GM12878 (cell line): ENCODE results near the gene SERPINF2. TPM values are rescaled to one million over a fixed set of nuclear protein-coding genes. Genes with fewer than 3 reads are reported as not detected.

Experiments used
- ATAC-seq: fragments of 200-7000 bp; cut with Tn5 transposase; 3 replicates; pipeline ENCODE4 v1.9.1; 2020; ENCODE audit warnings: mild to moderate bottlenecking, moderate library complexity
- BruUV-seq: library from RNA; stranded (reverse); fragments of 400-500 nt; replicated peaks from 2 replicates; lab custom pipeline; 2021; lab: Mats Ljungman, UMichigan
- CTCF ChIA-PET: fragments of 300-600 bp; sonication (Branson Sonifier 250); formaldehyde crosslinking; extraction: SDS; loops from one replicate; lab custom pipeline; 2021; ENCODE audit warnings: inconsistent platforms; lab: Yijun Ruan, JAX
- POLR2A ChIA-PET: fragments of 350-600 bp; formaldehyde crosslinking; extraction: SDS; loops from one replicate; lab custom pipeline; 2021; ENCODE audit warnings: inconsistent platforms; lab: Charles Lee
- RAD21 ChIA-PET: fragments of 300-600 bp; sonication (Branson Sonifier 250); formaldehyde crosslinking; loops from one replicate; lab custom pipeline; 2023; ENCODE audit warnings: antibody characterized with exemption; ENCODE audit not compliant: unreplicated experiment; lab: Charles Lee
- SMC1A ChIA-PET: fragments of 300-600 bp; sonication (Branson Sonifier 250); formaldehyde crosslinking; loops from one replicate; lab custom pipeline; 2023; ENCODE audit not compliant: unreplicated experiment, uncharacterized antibody; lab: Charles Lee
- DNase-seq: peaks from one replicate; pipeline ENCODE4 v3.0.0-alpha.2; 2011; ENCODE audit warnings: low read depth, low spot score
- FAIRE-seq: peaks from 3 replicates; lab custom pipeline; 2011; peaks lifted over from hg19 to GRCh38; lab: Jason Lieb, UNC
- H2AFZ ChIP-seq: 2 replicates; pipeline ENCODE4 v1.6.0; 2011; ENCODE audit warnings: low read depth, low read length, control low read depth; ENCODE audit not compliant: control insufficient read depth
- H3K27ac ChIP-seq: 2 replicates; pipeline ENCODE4 v1.5.1; 2011; ENCODE audit warnings: control low read depth; ENCODE audit not compliant: control insufficient read depth, insufficient read depth
- H3K27me3 ChIP-seq, 2 experiments: replicated peaks in 1 of 2; 2 replicates each; pipeline versions ENCODE4 v1.6.0 to v1.6.1; 2011; ENCODE audit warnings: low read length in 1 of 2; ENCODE audit not compliant: control insufficient read depth in 2 of 2, insufficient read depth in 2 of 2
- H3K36me3 ChIP-seq, 2 experiments: 2 replicates each; pipeline ENCODE4 v1.5.1; 2011; ENCODE audit warnings: low read length in 1 of 2; ENCODE audit not compliant: control insufficient read depth in 2 of 2, insufficient read depth in 2 of 2
- H3K4me1 ChIP-seq: 2 replicates; pipeline ENCODE4 v1.6.1; 2011; ENCODE audit warnings: mild to moderate bottlenecking, low read length, moderate library complexity, mixed read lengths; ENCODE audit not compliant: control insufficient read depth, insufficient read depth
- H3K4me2 ChIP-seq: 2 replicates; pipeline ENCODE4 v1.6.0; 2011; ENCODE audit warnings: control low read depth; ENCODE audit not compliant: control insufficient read depth, insufficient read depth
- H3K4me3 ChIP-seq: fragments of 200-600 bp; sonication (generic); 2 replicates; pipeline ENCODE4 v1.5.1; 2016
- H3K79me2 ChIP-seq: 2 replicates; pipeline ENCODE4 v1.6.0; 2011; ENCODE audit warnings: low read length; ENCODE audit not compliant: control insufficient read depth, insufficient read depth
- H3K9ac ChIP-seq: 2 replicates; pipeline ENCODE4 v1.8.0; 2011; ENCODE audit warnings: low read length, control low read depth, mixed read lengths; ENCODE audit not compliant: control insufficient read depth, insufficient read depth
- H3K9me3 ChIP-seq: replicated peaks from 3 replicates; pipeline ENCODE4 v1.5.1; 2011; ENCODE audit warnings: mild to moderate bottlenecking, low read length; ENCODE audit not compliant: control insufficient read depth, insufficient read depth
- H4K20me1 ChIP-seq: 2 replicates; pipeline ENCODE4 v1.6.0; 2011; ENCODE audit not compliant: control insufficient read depth, insufficient read depth
- CREM ChIP-seq: IDR thresholded peaks from 2 replicates; pipeline ENCODE4 v1.6.1; 2014; ENCODE audit warnings: antibody characterized with exemption, low read depth
- EED ChIP-seq: sonication (generic); IDR thresholded peaks from 2 replicates; pipeline ENCODE4 v1.6.1; 2016; ENCODE audit warnings: antibody characterized with exemption, low read depth
- GATAD2B ChIP-seq: fragments of 450-650 bp; conservative IDR thresholded peaks from 2 replicates; pipeline ENCODE4 v1.6.1; 2017; ENCODE audit warnings: low read depth, mild to moderate bottlenecking, moderate library complexity
- HDAC2 ChIP-seq: fragments of 200-600 bp; sonication (generic); IDR thresholded peaks from 2 replicates; pipeline ENCODE4 v1.6.1; 2017
- PAX5 ChIP-seq: IDR thresholded peaks from 2 replicates; pipeline ENCODE4 v1.6.1; 2011; ENCODE audit warnings: low read depth, low read length, borderline replicate concordance
- POLR2AphosphoS2 ChIP-seq: IDR thresholded peaks from 2 replicates; pipeline ENCODE4 v1.6.1; 2011; ENCODE audit warnings: low read depth, mild to moderate bottlenecking, low read length, improper control_type of control experiment, moderate library complexity
- RUNX3 ChIP-seq: IDR thresholded peaks from 2 replicates; pipeline ENCODE4 v1.6.1; 2012; ENCODE audit warnings: low read length, inconsistent platforms
- TCF3 ChIP-seq: IDR thresholded peaks from 2 replicates; pipeline ENCODE4 v1.6.1; 2012; ENCODE audit warnings: low read depth, mild to moderate bottlenecking, low read length, borderline replicate concordance; ENCODE audit not compliant: insufficient read depth
- USF1 ChIP-seq: IDR thresholded peaks from 2 replicates; pipeline ENCODE4 v1.6.1; 2011; ENCODE audit warnings: borderline replicate concordance, low read depth, mild to moderate bottlenecking, moderate library complexity, mixed read lengths, low read length; ENCODE audit not compliant: insufficient read depth; ENCODE audit errors: extremely low read length
- ZBTB33 ChIP-seq: fragments of 450-650 bp; IDR thresholded peaks from 2 replicates; pipeline ENCODE4 v1.6.1; 2017; ENCODE audit warnings: mild to moderate bottlenecking
- WGBS: methylation state at CpG from one replicate; pipeline ENCODE4 v1.1.6; 2016; ENCODE audit warnings: low lambda C conversion rate; ENCODE audit not compliant: insufficient replicate concordance, insufficient coverage; ENCODE audit errors: missing lambda C conversion rate; 5-methylcytosine and 5-hydroxymethylcytosine counted together
- in situ Hi-C: fragments of 300-500 bp; cut with MboI; formaldehyde crosslinking; loops from 9 replicates; pipeline ENCODE4 v1.14.3; 2018; ENCODE audit warnings: mixed read lengths
- intact Hi-C: fragments of 100-400 bp; cut with micrococcal nuclease; formaldehyde crosslinking; loops from one replicate; pipeline ENCODE4 v1.14.2; 2022; ENCODE audit not compliant: unreplicated experiment
- polyA plus RNA-seq, 11 experiments: library from polyadenylated mRNA; depleted of rRNA in 4 of 11; unstranded in 6 of 11; stranded (reverse) in 5 of 11; fragments of >200 nt; fragmentation: Nextera tagmentation in 4 of 11; fragmentation: Illumina TruSeq in 1 of 11; extraction: Ambion mirVana in 4 of 11; extraction: Trizol in 1 of 11; gene quantifications; 1 replicate in 1 of 11; 2 replicates in 10 of 11; pipeline versions ENCODE4 v1.2.1 to v1.2.3, GENCODE V29; 2011 to 2016; ENCODE audit warnings: inconsistent platforms in 2 of 11, missing spikeins in 2 of 11, low read depth in 1 of 11
- total RNA-seq, 4 experiments: library from RNA; depleted of rRNA in 3 of 4; stranded (reverse); fragments of >200 nt in 3 of 4; fragmentation: Illumina TruSeq in 1 of 4; extraction: Trizol in 1 of 4; gene quantifications; 2 replicates each; pipeline versions ENCODE4 v1.2.1 to v1.2.3, GENCODE V29; 2013 to 2021

Gene SERPINF2
- total and polyA plus RNA-seq, 10 of the 15 experiments (the other 5 are each of a cell fraction or from before 2014, with no cell fraction given): 0.04 to 0.21 (median 0.12) TPM; not detected in 6

DNA sequence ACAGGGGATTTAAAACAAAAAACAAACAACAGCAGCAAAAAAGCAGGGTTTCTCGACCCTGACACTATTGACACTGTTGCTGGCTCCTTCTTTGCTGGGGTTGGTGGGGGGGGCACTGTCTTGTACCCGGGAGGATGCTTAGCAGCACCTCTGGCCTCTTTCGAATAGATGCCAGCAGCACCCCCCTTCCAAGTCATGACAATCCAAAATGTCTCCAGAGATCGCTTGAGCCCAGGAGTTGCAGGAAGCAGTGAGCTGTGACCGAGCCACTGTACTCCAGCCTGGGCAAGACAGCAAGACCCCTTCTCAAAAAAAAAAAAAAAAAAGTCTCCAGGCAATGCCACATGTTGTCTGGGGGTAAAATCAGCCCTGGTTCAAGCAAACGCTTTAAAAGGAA lies 39.5 kb downstream of the SERPINF2 start:
- Histone ChIP-seq H3K9me3 (no peaks in the 10 kb centered on the region), H3K4me3 (no peak overlapping the region), H3K79me2 (no peaks in the 10 kb centered on the region), H3K4me2 (no peak overlapping the region), H3K27ac (no peak overlapping the region), H2AFZ (no peak overlapping the region), H3K27me3 (no peaks in the 10 kb centered on the region), H3K36me3 (peaks cover 14% of the 10 kb centered on the region in 2 experiments), H4K20me1 (no peaks in the 10 kb centered on the region), H3K9ac (no peak overlapping the region), H3K4me1 (no peaks in the 10 kb centered on the region)
- intact Hi-C loops (loop anchor here (10.0 kb wide), 1 partner anchor 117 kb away; no protein-coding TSS in a partner anchor), in situ Hi-C loops (no loop called here)
- POLR2A ChIA-PET: interaction anchor here (0.6 to 3.0 kb wide), 7 partner anchors 9 to 226 kb away, joined by 3 to 10 read pairs (median 3); no protein-coding TSS in a partner anchor
- CTCF ChIA-PET: interaction anchor here (0.6 to 8.5 kb wide), 5 partner anchors 61 to 305 kb away, joined by 3 to 121 read pairs (median 3); no protein-coding TSS in a partner anchor
- ATAC-seq (no peak), FAIRE-seq (no peak), DNase-seq (no peak)
- BruUV-seq: no TSS peak
- TF ChIP-seq HDAC2: no peak
- TF ChIP-seq POLR2AphosphoS2: no peak
- no peak for TF ChIP-seq ZBTB33
- TF ChIP-seq RUNX3: no peak
- TF ChIP-seq USF1: no peak
- TF ChIP-seq TCF3: no peak
- TF ChIP-seq EED: no peak
- no peak for TF ChIP-seq PAX5
- no peak for TF ChIP-seq GATAD2B
- TF ChIP-seq CREM: no peak
- WGBS: 83% methylated on average over 6 of the region's 6 CpGs
- RAD21 ChIA-PET: interaction anchor here (0.7 to 4.7 kb wide), 4 partner anchors 12 to 66 kb away, joined by 3 to 80 read pairs (median 14); partner anchors contain the start of gene WDR81
- SMC1A ChIA-PET: interaction anchor here (0.9 to 3.3 kb wide), 2 partner anchors 20 to 62 kb away, joined by 4 to 88 read pairs; no protein-coding TSS in a partner anchor
